ENCODE results near the gene MANSC1.

The MANSC1 gene

GRCh38 chr12:12365446-12365802 is 15.4 kb upstream of the MANSC1 start:
- Histone ChIP-seq H3K27ac (ENCODE audit: low read depth, low read length) (no peak overlapping the region), H3K9ac (ENCODE audit: low read length) (no peak overlapping the region), H3K9me2 (replicated peaks; ENCODE audit: insufficient read depth, low read length) (no peaks in the 10 kb centered on the region), H4K20me1 (ENCODE audit: low read depth, low read length) (no peaks in the 10 kb centered on the region), H3K9me3 (ENCODE audit: insufficient read depth, low read length) (no peaks in the 10 kb centered on the region), H2AFZ (ENCODE audit: low read depth, low read length, severe bottlenecking) (no peak overlapping the region), H3K79me2 (ENCODE audit: insufficient read depth, low read length) (no peaks in the 10 kb centered on the region), H3F3A (ENCODE audit: insufficient read depth) (no peaks in the 10 kb centered on the region), H3K4me2 (ENCODE audit: low read depth, low read length, poor library complexity, severe bottlenecking) (no peak overlapping the region), H3K36me3 (ENCODE audit: low read length) (no peaks in the 10 kb centered on the region), H3K4me3 (ENCODE audit: insufficient read depth, low read length, poor library complexity, severe bottlenecking) (no peak overlapping the region), H3K27me3 (ENCODE audit: low read length) (no peaks in the 10 kb centered on the region)
- TF ChIP-seq CTCF (IDR thresholded peaks at IDR 0.05; ENCODE audit: insufficient read depth, low read length, poor library complexity, severe bottlenecking) (no peak), EZH2phosphoT487 (conservative IDR thresholded peaks at IDR 0.05; ENCODE audit: low read length) (no peak)

GRCh38 chr12:12364787-12365445 is 14.9 kb upstream of the MANSC1 start:
- no peak overlapping the region for H3K27ac ChIP-seq (ENCODE audit: low read depth, low read length)
- no peaks in the 10 kb centered on the region for H3K79me2 ChIP-seq (ENCODE audit: insufficient read depth, low read length)
- no peaks in the 10 kb centered on the region for H3K9me3 ChIP-seq (ENCODE audit: insufficient read depth, low read length)
- H3K27me3 ChIP-seq (ENCODE audit: low read length): no peaks in the 10 kb centered on the region
- H3K4me3 ChIP-seq (ENCODE audit: insufficient read depth, low read length, poor library complexity, severe bottlenecking): no peak overlapping the region
- H3K9me2 ChIP-seq (replicated peaks; ENCODE audit: insufficient read depth, low read length): no peaks in the 10 kb centered on the region
- H3K4me2 ChIP-seq (ENCODE audit: low read depth, low read length, poor library complexity, severe bottlenecking): no peak overlapping the region
- no peak overlapping the region for H2AFZ ChIP-seq (ENCODE audit: low read depth, low read length, severe bottlenecking)
- no peaks in the 10 kb centered on the region for H3K36me3 ChIP-seq (ENCODE audit: low read length)
- H4K20me1 ChIP-seq (ENCODE audit: low read depth, low read length): no peaks in the 10 kb centered on the region
- no peak overlapping the region for H3K9ac ChIP-seq (ENCODE audit: low read length)
- no peaks in the 10 kb centered on the region for H3F3A ChIP-seq (ENCODE audit: insufficient read depth)
- TF ChIP-seq EZH2phosphoT487 (conservative IDR thresholded peaks at IDR 0.05; ENCODE audit: low read length) (no peak), CTCF (IDR thresholded peaks at IDR 0.05; ENCODE audit: insufficient read depth, low read length, poor library complexity, severe bottlenecking) (no peak)

- Histone ChIP-seq H3K36me3 (ENCODE audit: low read length) (no peaks in the 10 kb centered on the region), H4K20me1 (ENCODE audit: low read depth, low read length) (no peaks in the 10 kb centered on the region), H3K4me3 (ENCODE audit: insufficient read depth, low read length, poor library complexity, severe bottlenecking) (peak overlapping the region; percentile 63), H3K9me3 (ENCODE audit: insufficient read depth, low read length) (no peaks in the 10 kb centered on the region), H3K27ac (ENCODE audit: low read depth, low read length) (peak overlapping the region; percentile 84), H3K9me2 (replicated peaks; ENCODE audit: insufficient read depth, low read length) (no peaks in the 10 kb centered on the region), H3K9ac (ENCODE audit: low read length) (peak overlapping the region; percentile 88), H3K27me3 (ENCODE audit: low read length) (no peaks in the 10 kb centered on the region), H2AFZ (ENCODE audit: low read depth, low read length, severe bottlenecking) (peak overlapping the region; percentile 68), H3F3A (ENCODE audit: insufficient read depth) (peaks cover 13% of the 10 kb centered on the region), H3K79me2 (ENCODE audit: insufficient read depth, low read length) (peaks cover 10% of the 10 kb centered on the region), H3K4me2 (ENCODE audit: low read depth, low read length, poor library complexity, severe bottlenecking) (peak overlapping the region; percentile 99)
- no peak for TF ChIP-seq EZH2phosphoT487 (conservative IDR thresholded peaks at IDR 0.05; ENCODE audit: low read length)
- TF ChIP-seq CTCF (IDR thresholded peaks at IDR 0.05; ENCODE audit: insufficient read depth, low read length, poor library complexity, severe bottlenecking): no peak
These were observed 8.5 kb upstream of the MANSC1 start for GRCh38 chr12:12358528-12358927.
